Measurements from ENCODE around the gene GDPD4. TPM values are rescaled to one million over a fixed set of nuclear protein-coding genes. Genes with fewer than 3 reads are reported as not detected.

GDPD4 gene
- total and polyA plus RNA-seq, 10 of the 15 experiments (the other 5 are each of a cell fraction or from before 2014, with no cell fraction given): 0.23 TPM; not detected in 9

DNA sequence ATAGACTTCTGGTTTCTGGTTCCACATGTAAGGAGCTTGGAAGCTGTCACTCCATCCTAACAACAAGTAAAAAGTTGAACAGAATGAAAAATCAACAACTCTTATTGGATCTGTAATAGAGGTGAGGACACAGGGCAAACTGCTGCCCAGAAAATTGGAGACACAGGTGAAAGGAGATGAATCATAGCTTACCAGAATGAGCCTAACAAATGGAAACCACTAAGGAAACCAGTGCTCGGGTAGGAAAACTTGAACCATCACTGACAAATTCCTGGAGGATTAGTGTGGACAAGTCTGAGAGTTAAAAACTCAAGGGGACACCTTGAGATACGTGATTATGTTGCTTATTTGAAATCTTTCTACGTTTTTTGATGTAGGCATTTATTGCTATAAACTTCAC lies 52.1 kb downstream of the GDPD4 start (continued):
- TF ChIP-seq, protein P1, sequence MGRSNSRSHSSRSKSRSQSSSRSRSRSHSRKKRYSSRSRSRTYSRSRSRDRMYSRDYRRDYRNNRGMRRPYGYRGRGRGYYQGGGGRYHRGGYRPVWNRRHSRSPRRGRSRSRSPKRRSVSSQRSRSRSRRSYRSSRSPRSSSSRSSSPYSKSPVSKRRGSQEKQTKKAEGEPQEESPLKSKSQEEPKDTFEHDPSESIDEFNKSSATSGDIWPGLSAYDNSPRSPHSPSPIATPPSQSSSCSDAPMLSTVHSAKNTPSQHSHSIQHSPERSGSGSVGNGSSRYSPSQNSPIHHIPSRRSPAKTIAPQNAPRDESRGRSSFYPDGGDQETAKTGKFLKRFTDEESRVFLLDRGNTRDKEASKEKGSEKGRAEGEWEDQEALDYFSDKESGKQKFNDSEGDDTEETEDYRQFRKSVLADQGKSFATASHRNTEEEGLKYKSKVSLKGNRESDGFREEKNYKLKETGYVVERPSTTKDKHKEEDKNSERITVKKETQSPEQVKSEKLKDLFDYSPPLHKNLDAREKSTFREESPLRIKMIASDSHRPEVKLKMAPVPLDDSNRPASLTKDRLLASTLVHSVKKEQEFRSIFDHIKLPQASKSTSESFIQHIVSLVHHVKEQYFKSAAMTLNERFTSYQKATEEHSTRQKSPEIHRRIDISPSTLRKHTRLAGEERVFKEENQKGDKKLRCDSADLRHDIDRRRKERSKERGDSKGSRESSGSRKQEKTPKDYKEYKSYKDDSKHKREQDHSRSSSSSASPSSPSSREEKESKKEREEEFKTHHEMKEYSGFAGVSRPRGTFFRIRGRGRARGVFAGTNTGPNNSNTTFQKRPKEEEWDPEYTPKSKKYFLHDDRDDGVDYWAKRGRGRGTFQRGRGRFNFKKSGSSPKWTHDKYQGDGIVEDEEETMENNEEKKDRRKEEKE (IDR thresholded peaks at IDR 0.05): no peak
- TF ChIP-seq DPF2 (IDR thresholded peaks at IDR 0.05): no peak
- TF ChIP-seq HDAC6 (IDR thresholded peaks at IDR 0.05; ENCODE audit: unreplicated experiment): no peak
- TF ChIP-seq MYB (IDR thresholded peaks at IDR 0.05; ENCODE audit: borderline replicate concordance, low read depth, low read length): no peak

DNA sequence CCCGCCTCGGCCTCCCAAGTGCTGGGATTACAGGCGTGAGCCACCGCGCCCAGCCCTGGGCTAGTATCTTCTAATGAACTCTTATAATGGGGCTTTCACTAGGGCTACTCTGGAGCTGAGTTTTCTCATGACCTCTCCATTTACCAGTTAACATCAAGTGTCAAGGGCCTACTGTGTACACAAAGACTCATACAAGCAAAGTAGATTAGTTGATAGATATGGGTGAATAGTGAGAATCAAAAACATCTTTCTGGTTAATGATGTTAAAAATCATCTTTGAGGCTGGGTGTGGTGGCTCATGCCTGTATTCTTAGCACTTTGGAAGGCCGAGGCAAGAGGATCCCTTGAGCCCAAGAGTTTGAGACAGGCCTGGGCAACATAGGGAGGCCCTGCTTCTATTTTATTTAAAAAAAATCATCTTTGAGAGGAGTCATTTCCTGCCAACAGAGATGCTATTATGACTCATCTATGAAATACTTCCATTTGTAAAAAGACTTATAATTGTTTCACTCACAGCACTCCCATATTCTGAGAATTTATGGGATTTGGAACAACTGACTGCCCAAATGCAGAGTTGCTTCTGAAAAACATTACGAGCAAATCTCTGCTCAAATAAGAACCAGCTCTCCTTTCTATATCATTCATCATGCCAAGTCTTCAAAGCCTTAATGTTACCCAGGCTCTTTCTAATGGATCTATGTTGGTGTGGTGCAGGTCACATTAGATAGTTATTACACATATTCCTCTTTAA lies 57.0 kb downstream of the GDPD4 start:
- 72% methylated on average over 7 of the region's 7 CpGs for WGBS (ENCODE audit: insufficient coverage, insufficient replicate concordance, low lambda C conversion rate, missing lambda C conversion rate)
- intact Hi-C loops (cut with micrococcal nuclease; ENCODE audit: unreplicated experiment) (no loop called here), in situ Hi-C loops (cut with MboI) (no loop called here)
- Histone ChIP-seq H3K4me1 (ENCODE audit: control insufficient read depth, insufficient read depth, low read length) (no peaks in the 10 kb centered on the region), H3K9ac (ENCODE audit: control insufficient read depth, insufficient read depth, low read length) (no peak overlapping the region), H3K9me3 (replicated peaks; ENCODE audit: control insufficient read depth, insufficient read depth, low read length) (no peaks in the 10 kb centered on the region), H3K79me2 (ENCODE audit: control insufficient read depth, insufficient read depth, low read length) (no peaks in the 10 kb centered on the region), H3K4me2 (ENCODE audit: control insufficient read depth, insufficient read depth) (no peak overlapping the region), H4K20me1 (ENCODE audit: control insufficient read depth, insufficient read depth) (no peaks in the 10 kb centered on the region), H3K4me3 (no peak overlapping the region; the same call in 1 of the 2 replicates), H3K27me3 (replicated peaks in 1 of 2; ENCODE audit: control insufficient read depth in 2 of 2, insufficient read depth in 2 of 2, low read length in 1 of 2) (no peaks in the 10 kb centered on the region), H3K27ac (ENCODE audit: control insufficient read depth, insufficient read depth) (no peak overlapping the region), H2AFZ (ENCODE audit: control insufficient read depth, low read depth, low read length) (no peak overlapping the region), H3K36me3 (ENCODE audit: control insufficient read depth in 2 of 2, insufficient read depth in 2 of 2, low read length in 1 of 2) (no peaks in the 10 kb centered on the region)
- ChIA-PET RAD21 (ENCODE audit: unreplicated experiment) (no interaction called here), POLR2A (no interaction called here), SMC1A (ENCODE audit: uncharacterized antibody, unreplicated experiment) (no interaction called here), CTCF (no interaction called here)
- BruUV-seq (replicated peaks): no TSS peak
- FAIRE-seq: no peak
- DNase-seq (ENCODE audit: low read depth, low spot score): no peak
- ATAC-seq: no peak
- TF ChIP-seq, protein P2, sequence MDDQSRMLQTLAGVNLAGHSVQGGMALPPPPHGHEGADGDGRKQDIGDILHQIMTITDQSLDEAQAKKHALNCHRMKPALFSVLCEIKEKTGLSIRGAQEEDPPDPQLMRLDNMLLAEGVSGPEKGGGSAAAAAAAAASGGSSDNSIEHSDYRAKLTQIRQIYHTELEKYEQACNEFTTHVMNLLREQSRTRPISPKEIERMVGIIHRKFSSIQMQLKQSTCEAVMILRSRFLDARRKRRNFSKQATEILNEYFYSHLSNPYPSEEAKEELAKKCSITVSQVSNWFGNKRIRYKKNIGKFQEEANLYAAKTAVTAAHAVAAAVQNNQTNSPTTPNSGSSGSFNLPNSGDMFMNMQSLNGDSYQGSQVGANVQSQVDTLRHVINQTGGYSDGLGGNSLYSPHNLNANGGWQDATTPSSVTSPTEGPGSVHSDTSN (IDR thresholded peaks at IDR 0.05; ENCODE audit: insufficient replicate concordance, low read depth, low read length): no peak
- TF ChIP-seq TAF1 (IDR thresholded peaks at IDR 0.05; ENCODE audit: borderline replicate concordance, low read depth, low read length): no peak
- no peak for TF ChIP-seq STAT3 (IDR thresholded peaks at IDR 0.05; ENCODE audit: low read depth, low read length)
- no peak for TF ChIP-seq HCFC1 (IDR thresholded peaks at IDR 0.05; ENCODE audit: low read length)
- no peak for TF ChIP-seq TCF12 (IDR thresholded peaks at IDR 0.05; ENCODE audit: low read depth, low read length)
- TF ChIP-seq, protein P3, sequence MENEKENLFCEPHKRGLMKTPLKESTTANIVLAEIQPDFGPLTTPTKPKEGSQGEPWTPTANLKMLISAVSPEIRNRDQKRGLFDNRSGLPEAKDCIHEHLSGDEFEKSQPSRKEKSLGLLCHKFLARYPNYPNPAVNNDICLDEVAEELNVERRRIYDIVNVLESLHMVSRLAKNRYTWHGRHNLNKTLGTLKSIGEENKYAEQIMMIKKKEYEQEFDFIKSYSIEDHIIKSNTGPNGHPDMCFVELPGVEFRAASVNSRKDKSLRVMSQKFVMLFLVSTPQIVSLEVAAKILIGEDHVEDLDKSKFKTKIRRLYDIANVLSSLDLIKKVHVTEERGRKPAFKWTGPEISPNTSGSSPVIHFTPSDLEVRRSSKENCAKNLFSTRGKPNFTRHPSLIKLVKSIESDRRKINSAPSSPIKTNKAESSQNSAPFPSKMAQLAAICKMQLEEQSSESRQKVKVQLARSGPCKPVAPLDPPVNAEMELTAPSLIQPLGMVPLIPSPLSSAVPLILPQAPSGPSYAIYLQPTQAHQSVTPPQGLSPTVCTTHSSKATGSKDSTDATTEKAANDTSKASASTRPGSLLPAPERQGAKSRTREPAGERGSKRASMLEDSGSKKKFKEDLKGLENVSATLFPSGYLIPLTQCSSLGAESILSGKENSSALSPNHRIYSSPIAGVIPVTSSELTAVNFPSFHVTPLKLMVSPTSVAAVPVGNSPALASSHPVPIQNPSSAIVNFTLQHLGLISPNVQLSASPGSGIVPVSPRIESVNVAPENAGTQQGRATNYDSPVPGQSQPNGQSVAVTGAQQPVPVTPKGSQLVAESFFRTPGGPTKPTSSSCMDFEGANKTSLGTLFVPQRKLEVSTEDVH (IDR thresholded peaks at IDR 0.05; ENCODE audit: low read depth, partially characterized antibody): no peak
- no peak for TF ChIP-seq DPF2 (IDR thresholded peaks at IDR 0.05)
- TF ChIP-seq BCL11A (IDR thresholded peaks at IDR 0.05; ENCODE audit: low read depth, low read length): no peak
- TF ChIP-seq BACH1 (IDR thresholded peaks at IDR 0.05; ENCODE audit: borderline replicate concordance): no peak
- TF ChIP-seq, protein P4, sequence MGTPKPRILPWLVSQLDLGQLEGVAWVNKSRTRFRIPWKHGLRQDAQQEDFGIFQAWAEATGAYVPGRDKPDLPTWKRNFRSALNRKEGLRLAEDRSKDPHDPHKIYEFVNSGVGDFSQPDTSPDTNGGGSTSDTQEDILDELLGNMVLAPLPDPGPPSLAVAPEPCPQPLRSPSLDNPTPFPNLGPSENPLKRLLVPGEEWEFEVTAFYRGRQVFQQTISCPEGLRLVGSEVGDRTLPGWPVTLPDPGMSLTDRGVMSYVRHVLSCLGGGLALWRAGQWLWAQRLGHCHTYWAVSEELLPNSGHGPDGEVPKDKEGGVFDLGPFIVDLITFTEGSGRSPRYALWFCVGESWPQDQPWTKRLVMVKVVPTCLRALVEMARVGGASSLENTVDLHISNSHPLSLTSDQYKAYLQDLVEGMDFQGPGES (IDR thresholded peaks at IDR 0.05): no peak
- no peak for TF ChIP-seq SUZ12 (IDR thresholded peaks at IDR 0.05; ENCODE audit: unreplicated experiment)
- no peak for TF ChIP-seq KDM1A (IDR thresholded peaks at IDR 0.05; ENCODE audit: borderline replicate concordance)

Data from GM12878 (cell line).